ENCODE results near the gene RSPH10B. TPM values are rescaled to one million over a fixed set of nuclear protein-coding genes. Genes with fewer than 3 reads are reported as not detected.
"Not testable (repeated sequence)": the region's sequence is repeated elsewhere in the genome, so short reads cannot be mapped to it uniquely, and the experiment has no call there.

Gene RSPH10B
- total RNA-seq, 4 donors from 2014 or later = 3.1 TPM; not detected in 3

DNA sequence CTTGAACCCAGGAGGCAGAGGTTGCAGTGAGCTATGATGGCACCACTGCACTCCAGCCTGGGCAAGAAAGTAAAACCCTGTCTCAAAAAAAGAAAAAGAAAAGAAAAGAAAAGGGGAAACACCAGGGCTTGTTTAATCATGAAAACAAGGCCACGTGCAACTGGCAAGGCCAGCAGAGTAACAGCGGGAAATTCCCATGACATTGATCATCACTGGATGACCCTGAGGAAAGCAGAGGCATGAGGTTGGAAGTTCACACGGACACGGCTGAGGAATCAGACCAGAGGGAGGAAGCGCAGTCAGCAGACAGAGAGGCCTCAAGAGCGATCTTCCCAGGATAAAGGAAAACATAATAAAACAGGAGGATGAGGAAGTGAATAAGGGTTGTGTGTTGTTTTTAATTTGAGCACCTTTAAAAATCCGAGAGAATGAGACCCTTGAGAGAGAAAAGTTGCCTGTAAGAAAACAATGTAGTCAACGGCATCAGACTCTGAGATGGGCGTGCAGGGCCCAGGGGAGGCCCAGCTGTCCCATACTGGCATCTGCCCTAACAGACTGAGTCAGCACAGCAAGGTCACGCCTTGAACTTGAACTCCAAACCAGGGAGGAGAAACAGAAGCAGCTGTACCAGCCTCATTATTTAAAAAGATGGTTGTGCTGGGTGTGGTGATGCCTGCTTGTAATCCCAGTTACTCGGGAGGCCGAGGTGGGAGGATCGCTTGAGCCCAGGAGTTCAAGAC lies 38.4 kb downstream of the RSPH10B start:
- not testable (repeated sequence) for H3K27me3 ChIP-seq

DNA sequence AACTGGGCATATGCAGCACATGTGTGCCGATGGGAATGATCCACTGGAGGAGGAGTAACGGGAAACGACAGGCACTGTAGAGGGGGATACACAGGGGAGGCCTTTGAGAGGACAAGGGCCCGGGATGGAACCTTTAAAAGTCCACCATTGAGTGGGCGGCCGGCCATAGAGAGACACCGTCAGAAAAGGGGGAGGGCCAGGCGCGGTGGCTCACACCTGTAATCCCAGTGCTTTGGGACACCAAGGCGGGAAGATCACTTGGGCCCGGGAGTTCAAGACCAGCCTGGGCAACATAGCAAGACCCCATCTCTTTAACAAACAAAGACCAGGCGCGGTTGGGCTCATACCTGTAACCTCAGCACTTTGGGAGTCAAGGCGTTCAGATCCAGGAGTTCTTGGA lies 39.2 kb downstream of the RSPH10B start:
- not testable (repeated sequence) for H3K4me3 ChIP-seq, H3K9me3 ChIP-seq, H3K27ac ChIP-seq, H3K36me3 ChIP-seq, H3K27me3 ChIP-seq, H3K4me1 ChIP-seq
- peak in 1 of 3 donors; percentile 46 for DNase-seq

More for the DNA sequence above, 38.4 kb downstream of the RSPH10B start:
- H3K27ac ChIP-seq, H3K4me3 ChIP-seq, H3K9me3 ChIP-seq, DNase-seq, H3K4me1 ChIP-seq, H3K36me3 ChIP-seq: not testable (repeated sequence)

DNA sequence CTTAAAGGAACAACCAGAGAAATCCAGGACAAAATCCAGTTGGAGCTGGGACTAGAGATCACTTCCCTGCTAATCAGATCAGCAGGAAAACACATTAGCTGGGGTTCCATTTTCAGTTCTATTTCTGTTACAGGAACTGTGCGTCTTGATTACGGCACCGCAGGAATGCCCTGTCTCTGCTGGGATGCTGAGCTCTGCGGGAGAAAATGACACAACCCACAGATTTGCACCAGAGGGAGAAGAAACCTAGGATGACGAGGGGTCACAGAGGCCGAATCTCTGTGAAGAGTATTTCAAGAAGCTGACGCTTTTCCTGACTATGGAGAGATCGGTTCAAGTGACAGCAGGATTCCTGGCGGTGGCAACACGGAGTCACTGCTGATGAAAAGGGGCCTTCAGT lies 40.2 kb downstream of the RSPH10B start:
- DNase-seq, H3K27ac ChIP-seq: not testable (repeated sequence)

DNA sequence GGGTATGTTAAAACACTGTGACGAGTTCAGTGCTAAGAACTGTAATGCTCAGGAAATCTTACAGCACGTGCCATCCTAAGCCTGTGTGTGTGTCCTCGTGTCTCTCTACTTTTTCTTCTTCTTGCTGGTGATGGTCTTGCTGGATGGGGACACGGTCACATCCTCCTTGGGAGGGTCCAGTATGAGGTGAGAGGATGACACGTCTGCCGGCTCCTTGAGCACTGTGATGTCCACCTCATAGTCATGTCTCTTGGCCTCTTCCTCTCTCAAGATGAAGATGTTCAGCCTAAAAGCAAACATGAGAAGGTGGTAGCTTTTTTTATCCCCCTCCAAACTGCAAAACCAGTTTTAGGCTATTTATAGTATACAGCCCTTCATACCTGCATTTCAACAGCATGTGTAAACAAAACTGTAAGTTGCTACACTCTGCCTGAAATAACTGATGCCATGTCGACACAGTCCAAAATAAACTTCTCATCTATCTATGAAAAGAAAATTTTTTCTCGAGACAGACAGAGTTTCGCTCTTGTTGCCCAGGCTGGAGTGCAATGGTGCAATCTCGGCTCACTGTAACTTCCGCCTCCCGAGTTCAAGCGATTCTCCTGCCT lies 44.1 kb downstream of the RSPH10B start:
- H3K9me3 ChIP-seq, H3K27ac ChIP-seq, H3K27me3 ChIP-seq, DNase-seq, H3K4me1 ChIP-seq, H3K4me3 ChIP-seq, H3K36me3 ChIP-seq: not testable (repeated sequence)

More for the DNA sequence above, 40.2 kb downstream of the RSPH10B start:
- not testable (repeated sequence) for H3K4me1 ChIP-seq, H3K9me3 ChIP-seq, H3K27me3 ChIP-seq, H3K4me3 ChIP-seq, H3K36me3 ChIP-seq

DNA sequence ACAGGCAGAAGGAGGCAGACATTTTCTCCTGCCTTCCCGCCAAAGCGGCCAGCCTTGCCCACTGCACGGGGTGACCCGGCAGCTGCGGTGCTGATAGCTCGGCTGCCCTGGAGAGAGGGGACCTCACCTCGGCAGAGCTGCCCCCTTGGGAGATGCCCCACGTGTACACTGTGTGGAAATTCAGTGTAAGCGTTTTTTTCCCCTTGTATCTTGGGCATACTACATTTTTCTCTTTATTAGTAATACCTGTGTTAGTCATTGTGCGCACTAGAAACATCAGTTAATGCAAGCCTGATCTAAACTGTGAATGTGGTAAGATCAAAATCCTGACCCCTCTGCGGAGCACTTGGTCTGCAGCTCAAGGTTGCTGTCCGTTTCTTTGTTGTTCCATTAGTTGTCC lies 45.9 kb downstream of the RSPH10B start:
- not testable (repeated sequence) for H3K27me3 ChIP-seq, H3K4me1 ChIP-seq, H3K4me3 ChIP-seq, H3K9me3 ChIP-seq, H3K36me3 ChIP-seq, DNase-seq, H3K27ac ChIP-seq

DNA sequence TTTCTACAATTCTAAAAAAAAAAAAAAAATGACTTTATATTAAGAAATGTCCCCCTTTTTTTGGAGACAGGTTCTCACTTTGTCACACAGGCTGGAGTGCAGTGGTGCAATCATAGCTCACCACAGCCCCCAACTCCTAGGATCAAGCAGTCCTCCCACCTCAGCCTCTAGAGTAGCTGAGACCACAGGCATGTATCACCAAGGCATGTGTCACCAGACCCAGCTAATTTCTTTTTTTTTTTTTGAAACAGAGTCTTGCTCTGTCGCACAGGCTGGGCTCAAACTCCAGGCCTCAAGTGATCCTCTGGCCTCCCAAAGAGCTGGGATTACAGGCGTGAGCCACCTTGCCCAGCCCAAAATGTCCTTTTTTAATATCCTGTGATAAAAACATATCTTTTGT lies 46.3 kb downstream of the RSPH10B start:
- H3K36me3 ChIP-seq, H3K9me3 ChIP-seq, H3K27me3 ChIP-seq, H3K27ac ChIP-seq, DNase-seq, H3K4me1 ChIP-seq, H3K4me3 ChIP-seq: not testable (repeated sequence)

DNA sequence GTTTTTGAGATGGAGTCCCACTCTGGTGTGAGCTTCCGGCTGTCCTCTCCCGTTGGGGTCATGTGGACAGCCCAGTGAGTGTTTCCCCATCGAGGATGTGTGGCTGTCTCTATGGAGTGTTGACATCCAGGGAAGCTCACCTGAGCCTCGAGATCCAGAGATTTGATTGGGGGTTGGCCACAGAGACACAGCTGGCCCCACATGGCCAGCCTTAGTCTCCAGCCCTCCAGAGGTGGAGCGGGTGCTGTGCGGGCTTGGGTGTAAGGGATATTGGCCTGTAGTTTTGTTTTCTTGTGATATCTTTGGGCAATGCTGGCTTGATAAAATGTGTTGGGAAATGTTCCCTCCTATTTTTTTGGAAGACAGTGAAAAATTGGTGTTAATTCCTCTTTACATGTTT lies 54.0 kb downstream of the RSPH10B start:
- H3K9me3 ChIP-seq, H3K4me3 ChIP-seq, H3K27ac ChIP-seq, H3K36me3 ChIP-seq, H3K4me1 ChIP-seq, DNase-seq, H3K27me3 ChIP-seq: not testable (repeated sequence)

DNA sequence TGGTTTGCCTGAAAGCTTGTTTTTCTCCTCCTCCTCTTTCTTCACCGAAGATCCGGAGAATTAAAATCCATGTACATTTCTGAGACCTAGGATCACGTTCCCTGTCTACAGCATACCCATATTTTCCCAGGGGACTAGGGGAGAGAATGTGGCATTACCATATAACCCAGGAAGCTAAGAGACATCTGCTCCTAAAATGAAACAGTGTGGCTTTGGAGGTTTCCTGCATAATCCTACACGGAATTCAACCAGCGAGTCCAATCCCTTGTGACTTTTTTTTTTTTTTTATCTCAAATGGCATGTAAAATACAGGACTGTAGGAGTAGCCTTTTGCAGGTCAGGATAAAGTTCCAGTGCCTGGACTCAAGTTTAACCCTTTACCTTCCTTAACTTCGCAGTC lies 61.7 kb downstream of the RSPH10B start:
- not testable (repeated sequence) for H3K27ac ChIP-seq, H3K9me3 ChIP-seq, H3K4me1 ChIP-seq, DNase-seq, H3K27me3 ChIP-seq, H3K4me3 ChIP-seq
- H3K36me3 ChIP-seq = peaks cover 0 to 20% (median 0%) of the 10 kb centered on the region in 3 donors

DNA sequence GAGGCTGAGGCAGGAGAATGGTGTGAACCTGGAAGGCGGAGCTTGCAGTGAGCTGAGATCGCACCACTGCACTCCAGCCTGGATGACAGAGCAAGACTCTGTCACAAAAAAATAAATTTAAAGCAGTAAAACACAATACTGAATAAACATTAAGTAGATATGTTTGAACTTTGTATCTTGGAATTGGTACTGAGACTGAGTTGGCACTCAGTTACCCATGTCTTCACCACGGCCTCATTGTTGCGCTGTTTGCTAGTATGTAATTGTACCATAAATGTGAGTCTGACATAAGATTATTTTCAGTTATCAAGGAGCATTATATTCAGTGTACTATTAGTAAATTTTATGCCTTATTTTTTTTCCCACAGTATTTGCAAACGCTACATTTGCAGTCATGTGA lies 65.8 kb downstream of the RSPH10B start:
- H3K4me3 ChIP-seq, H3K27me3 ChIP-seq, H3K4me1 ChIP-seq, H3K36me3 ChIP-seq, H3K9me3 ChIP-seq: not testable (repeated sequence)
- DNase-seq = peak in 1 of 3 donors; percentile 55
- peak overlapping the region in 2 of 4 donors; percentile 35 to 42 for H3K27ac ChIP-seq

DNA sequence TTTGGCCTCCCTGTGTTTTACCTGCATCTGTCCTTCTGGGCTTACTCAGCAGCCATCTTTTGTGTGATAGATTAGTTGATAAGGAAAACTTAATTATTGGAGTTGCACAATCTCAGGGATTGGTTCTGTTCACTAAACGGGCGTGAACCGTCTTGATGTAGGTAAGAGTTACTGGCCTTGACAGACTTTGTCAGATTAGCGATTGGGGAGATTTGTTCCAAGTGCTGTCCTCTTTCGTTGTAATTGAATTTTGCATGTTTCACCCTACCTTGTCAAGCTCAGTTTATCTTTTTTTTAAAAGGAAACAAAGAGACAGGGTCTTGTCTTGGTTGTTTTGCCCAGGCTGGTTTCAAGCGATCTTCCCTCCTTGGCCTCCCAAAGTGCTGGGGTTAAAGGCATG lies 67.5 kb downstream of the RSPH10B start:
- H3K9me3 ChIP-seq, H3K27me3 ChIP-seq, H3K4me1 ChIP-seq, H3K36me3 ChIP-seq, H3K27ac ChIP-seq, H3K4me3 ChIP-seq, DNase-seq: not testable (repeated sequence)

DNA sequence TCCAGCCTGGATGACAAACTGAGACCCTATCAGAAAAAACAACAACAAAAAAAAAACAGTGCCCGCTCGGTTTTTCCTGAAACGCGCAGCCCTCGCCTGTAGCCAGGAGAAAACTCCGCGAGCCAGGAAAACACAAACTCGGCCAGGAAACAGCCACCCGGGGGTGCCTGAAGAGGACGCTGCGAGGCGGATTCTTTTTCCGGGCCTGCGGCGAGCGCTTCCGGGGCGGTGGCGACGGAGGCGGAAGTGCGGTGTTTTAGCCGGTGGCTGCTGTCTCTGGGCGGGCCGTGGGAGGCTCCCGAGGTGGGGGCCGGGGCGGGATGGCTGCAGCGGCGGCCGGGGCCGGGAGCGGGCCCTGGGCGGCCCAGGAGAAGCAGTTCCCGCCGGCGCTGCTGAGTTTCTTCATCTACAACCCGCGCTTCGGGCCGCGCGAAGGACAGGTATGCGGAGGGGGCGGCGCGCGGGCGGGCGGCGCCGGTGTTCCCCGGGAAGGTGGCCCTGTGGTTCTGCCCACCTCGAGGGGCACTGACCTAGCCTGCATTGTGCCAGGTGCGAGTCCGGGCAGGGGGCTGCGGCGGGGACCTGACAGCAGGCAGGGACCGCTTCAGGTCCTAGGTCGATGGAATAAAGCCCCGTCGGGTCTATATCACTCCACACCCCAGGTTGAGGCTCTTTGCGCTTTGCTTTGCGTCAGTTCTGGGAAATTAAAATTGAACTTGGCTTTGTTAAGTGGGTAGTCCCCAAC lies 71.8 kb downstream of the RSPH10B start, which contains the start of gene CCZ1:
TSS of gene CCZ1 (plus strand) at position 254 of the 745 bp plus-strand sequence. CDS start at position 321, 67 bp downstream.
- peak within 1 kb of the TSS; percentile 39 to 61 (median 46) for H3K4me3 ChIP-seq
- H3K9me3 ChIP-seq, H3K4me1 ChIP-seq, H3K27me3 ChIP-seq, H3K36me3 ChIP-seq: not testable (repeated sequence)
- peak; percentile 57 to 87 (median 79) for DNase-seq
- TF ChIP-seq, protein P1, sequence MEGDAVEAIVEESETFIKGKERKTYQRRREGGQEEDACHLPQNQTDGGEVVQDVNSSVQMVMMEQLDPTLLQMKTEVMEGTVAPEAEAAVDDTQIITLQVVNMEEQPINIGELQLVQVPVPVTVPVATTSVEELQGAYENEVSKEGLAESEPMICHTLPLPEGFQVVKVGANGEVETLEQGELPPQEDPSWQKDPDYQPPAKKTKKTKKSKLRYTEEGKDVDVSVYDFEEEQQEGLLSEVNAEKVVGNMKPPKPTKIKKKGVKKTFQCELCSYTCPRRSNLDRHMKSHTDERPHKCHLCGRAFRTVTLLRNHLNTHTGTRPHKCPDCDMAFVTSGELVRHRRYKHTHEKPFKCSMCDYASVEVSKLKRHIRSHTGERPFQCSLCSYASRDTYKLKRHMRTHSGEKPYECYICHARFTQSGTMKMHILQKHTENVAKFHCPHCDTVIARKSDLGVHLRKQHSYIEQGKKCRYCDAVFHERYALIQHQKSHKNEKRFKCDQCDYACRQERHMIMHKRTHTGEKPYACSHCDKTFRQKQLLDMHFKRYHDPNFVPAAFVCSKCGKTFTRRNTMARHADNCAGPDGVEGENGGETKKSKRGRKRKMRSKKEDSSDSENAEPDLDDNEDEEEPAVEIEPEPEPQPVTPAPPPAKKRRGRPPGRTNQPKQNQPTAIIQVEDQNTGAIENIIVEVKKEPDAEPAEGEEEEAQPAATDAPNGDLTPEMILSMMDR (IDR thresholded peaks at IDR 0.05) = peak in 4 of 6 experiments; percentile 15 to 29 (median 22)
- peak within 1 kb of the TSS; percentile 57 to 72 (median 62) for H3K27ac ChIP-seq

DNA sequence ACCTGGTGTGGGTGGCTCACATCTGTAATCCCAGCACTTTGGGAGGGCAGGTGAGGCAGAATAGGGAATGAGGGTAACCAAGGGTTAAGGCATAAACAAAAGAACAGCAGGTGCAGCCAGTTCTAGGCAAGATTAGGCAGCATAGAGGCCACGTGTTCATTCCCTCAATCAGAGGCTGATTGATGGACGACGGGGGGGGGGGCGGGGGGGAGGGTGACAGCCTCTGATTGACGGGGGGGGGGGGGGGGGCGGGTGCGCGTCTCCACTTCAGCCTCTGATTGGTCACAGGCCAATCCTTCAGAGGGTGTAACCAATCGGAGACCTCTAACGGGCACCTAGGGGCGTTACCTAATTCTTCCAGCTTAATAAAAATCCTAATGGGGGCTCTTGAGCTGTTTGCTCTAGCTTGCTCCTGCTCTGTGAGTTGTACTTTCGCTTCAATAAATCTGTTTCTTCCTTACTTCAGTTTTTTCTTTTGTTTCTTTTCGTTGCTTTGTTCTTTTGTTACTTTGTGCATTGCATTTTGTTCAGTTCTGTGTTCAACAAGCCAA lies 73.0 kb downstream of the RSPH10B start:
- H3K36me3 ChIP-seq, H3K4me1 ChIP-seq, H3K9me3 ChIP-seq, H3K27me3 ChIP-seq, H3K4me3 ChIP-seq, DNase-seq, H3K27ac ChIP-seq: not testable (repeated sequence)
